ENCODE data around the gene CTXN1.

CTXN1 gene

DNA sequence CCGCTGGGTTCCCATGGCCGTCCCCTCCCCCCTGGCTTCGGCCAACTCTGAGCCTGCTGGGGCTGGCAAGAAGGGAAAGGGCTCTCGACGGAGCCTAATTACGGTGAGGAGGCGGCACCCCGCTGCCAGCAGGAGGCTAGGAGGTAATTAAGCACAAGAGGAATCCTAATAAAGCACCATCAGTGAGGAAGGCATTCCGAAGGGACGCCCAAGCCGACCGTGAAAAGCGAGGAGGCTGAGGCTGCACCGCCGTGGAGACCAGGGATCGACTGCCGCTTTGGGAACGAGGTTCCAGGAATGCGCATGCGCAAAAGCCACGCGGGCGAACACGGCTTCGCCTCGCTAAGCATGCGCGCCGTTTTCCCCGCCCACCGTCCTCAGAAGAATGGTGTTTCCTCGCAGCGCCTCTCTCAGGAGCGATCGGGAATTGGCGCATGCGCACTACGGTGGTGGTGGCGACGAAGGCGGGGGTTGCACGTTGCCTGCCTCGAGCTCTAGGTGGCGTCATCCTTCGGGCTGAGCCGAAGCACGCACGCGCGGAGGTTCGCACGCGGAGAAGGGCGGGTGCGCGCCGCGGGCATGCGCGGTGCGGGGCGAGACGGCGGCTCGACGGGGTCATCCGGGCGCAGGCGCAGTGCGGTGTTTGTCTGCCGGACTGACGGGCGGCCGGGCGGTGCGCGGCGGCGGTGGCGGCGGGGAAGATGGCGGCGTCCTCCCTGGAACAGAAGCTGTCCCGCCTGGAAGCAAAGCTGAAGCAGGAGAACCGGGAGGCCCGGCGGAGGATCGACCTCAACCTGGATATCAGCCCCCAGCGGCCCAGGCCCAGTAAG, 22.5 kb downstream of the CTXN1 start, which contains the start of gene MAP2K7 (continued):
- TF ChIP-seq ZNF843 (tag by site-specific recombination; IDR thresholded peaks at IDR 0.05), result no peak
- TF ChIP-seq, protein P1, sequence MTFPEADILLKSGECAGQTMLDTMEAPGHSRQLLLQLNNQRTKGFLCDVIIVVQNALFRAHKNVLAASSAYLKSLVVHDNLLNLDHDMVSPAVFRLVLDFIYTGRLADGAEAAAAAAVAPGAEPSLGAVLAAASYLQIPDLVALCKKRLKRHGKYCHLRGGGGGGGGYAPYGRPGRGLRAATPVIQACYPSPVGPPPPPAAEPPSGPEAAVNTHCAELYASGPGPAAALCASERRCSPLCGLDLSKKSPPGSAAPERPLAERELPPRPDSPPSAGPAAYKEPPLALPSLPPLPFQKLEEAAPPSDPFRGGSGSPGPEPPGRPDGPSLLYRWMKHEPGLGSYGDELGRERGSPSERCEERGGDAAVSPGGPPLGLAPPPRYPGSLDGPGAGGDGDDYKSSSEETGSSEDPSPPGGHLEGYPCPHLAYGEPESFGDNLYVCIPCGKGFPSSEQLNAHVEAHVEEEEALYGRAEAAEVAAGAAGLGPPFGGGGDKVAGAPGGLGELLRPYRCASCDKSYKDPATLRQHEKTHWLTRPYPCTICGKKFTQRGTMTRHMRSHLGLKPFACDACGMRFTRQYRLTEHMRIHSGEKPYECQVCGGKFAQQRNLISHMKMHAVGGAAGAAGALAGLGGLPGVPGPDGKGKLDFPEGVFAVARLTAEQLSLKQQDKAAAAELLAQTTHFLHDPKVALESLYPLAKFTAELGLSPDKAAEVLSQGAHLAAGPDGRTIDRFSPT (tag by site-specific recombination; IDR thresholded peaks at IDR 0.05), result no peak
- no peak for TF ChIP-seq ZNF530 (tag by site-specific recombination; IDR thresholded peaks at IDR 0.05; ENCODE audit: low read depth)
- TF ChIP-seq HOXC10 (CRISPR knock-in tag; IDR thresholded peaks at IDR 0.05), result no peak
- no peak for TF ChIP-seq ZNF157 (tag by site-specific recombination; IDR thresholded peaks at IDR 0.05)
- TF ChIP-seq, protein P2, sequence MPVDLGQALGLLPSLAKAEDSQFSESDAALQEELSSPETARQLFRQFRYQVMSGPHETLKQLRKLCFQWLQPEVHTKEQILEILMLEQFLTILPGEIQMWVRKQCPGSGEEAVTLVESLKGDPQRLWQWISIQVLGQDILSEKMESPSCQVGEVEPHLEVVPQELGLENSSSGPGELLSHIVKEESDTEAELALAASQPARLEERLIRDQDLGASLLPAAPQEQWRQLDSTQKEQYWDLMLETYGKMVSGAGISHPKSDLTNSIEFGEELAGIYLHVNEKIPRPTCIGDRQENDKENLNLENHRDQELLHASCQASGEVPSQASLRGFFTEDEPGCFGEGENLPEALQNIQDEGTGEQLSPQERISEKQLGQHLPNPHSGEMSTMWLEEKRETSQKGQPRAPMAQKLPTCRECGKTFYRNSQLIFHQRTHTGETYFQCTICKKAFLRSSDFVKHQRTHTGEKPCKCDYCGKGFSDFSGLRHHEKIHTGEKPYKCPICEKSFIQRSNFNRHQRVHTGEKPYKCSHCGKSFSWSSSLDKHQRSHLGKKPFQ (tag by site-specific recombination; IDR thresholded peaks at IDR 0.05), result no peak
- no peak for TF ChIP-seq ZNF830 (tag by site-specific recombination; IDR thresholded peaks at IDR 0.05; ENCODE audit: low read depth)
- 0 out of 2 replicates have a peak, but pooled peaks have one; percentile 25 for TF ChIP-seq KLF10 (tag by site-specific recombination; IDR thresholded peaks at IDR 0.05)
- TF ChIP-seq ZNF202 (tag by site-specific recombination; IDR thresholded peaks at IDR 0.05; ENCODE audit: borderline replicate concordance), result no peak
- no peak for TF ChIP-seq ZNF48 (tag by site-specific recombination; IDR thresholded peaks at IDR 0.05)
- no peak for TF ChIP-seq ZBTB1 (tag by site-specific recombination; IDR thresholded peaks at IDR 0.05)
- 0 out of 2 replicates have a peak, but pooled peaks have one; percentile 31 for TF ChIP-seq ZFP69B (tag by site-specific recombination; IDR thresholded peaks at IDR 0.05)
- TF ChIP-seq YY2 (tag by site-specific recombination; IDR thresholded peaks at IDR 0.05), result 0 out of 2 replicates have a peak, but pooled peaks have one; percentile 41
- no peak for TF ChIP-seq OSR2 (tag by site-specific recombination; IDR thresholded peaks at IDR 0.05)
- no peak for TF ChIP-seq ZNF596 (tag by site-specific recombination; IDR thresholded peaks at IDR 0.05)
- TF ChIP-seq ZSCAN16 (tag by site-specific recombination; IDR thresholded peaks at IDR 0.05), result no peak
- TF ChIP-seq, protein P3, sequence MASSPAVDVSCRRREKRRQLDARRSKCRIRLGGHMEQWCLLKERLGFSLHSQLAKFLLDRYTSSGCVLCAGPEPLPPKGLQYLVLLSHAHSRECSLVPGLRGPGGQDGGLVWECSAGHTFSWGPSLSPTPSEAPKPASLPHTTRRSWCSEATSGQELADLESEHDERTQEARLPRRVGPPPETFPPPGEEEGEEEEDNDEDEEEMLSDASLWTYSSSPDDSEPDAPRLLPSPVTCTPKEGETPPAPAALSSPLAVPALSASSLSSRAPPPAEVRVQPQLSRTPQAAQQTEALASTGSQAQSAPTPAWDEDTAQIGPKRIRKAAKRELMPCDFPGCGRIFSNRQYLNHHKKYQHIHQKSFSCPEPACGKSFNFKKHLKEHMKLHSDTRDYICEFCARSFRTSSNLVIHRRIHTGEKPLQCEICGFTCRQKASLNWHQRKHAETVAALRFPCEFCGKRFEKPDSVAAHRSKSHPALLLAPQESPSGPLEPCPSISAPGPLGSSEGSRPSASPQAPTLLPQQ (tag by site-specific recombination; IDR thresholded peaks at IDR 0.05), result peak; percentile 59
- TF ChIP-seq BCL11B (tag by site-specific recombination; IDR thresholded peaks at IDR 0.05; ENCODE audit: low read depth), result no peak
- no peak for TF ChIP-seq ZNF558 (tag by site-specific recombination; IDR thresholded peaks at IDR 0.05)
- TF ChIP-seq ZNF335 (tag by site-specific recombination; conservative IDR thresholded peaks at IDR 0.05), result peak; percentile 94
- TF ChIP-seq, protein P4, sequence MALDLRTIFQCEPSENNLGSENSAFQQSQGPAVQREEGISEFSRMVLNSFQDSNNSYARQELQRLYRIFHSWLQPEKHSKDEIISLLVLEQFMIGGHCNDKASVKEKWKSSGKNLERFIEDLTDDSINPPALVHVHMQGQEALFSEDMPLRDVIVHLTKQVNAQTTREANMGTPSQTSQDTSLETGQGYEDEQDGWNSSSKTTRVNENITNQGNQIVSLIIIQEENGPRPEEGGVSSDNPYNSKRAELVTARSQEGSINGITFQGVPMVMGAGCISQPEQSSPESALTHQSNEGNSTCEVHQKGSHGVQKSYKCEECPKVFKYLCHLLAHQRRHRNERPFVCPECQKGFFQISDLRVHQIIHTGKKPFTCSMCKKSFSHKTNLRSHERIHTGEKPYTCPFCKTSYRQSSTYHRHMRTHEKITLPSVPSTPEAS (tag by site-specific recombination; IDR thresholded peaks at IDR 0.05), result no peak
- no peak for TF ChIP-seq ZNF423 (tag by site-specific recombination; IDR thresholded peaks at IDR 0.05)
- no peak for TF ChIP-seq ZNF670 (tag by site-specific recombination; IDR thresholded peaks at IDR 0.05; ENCODE audit: low read depth)
- TF ChIP-seq, protein P5, sequence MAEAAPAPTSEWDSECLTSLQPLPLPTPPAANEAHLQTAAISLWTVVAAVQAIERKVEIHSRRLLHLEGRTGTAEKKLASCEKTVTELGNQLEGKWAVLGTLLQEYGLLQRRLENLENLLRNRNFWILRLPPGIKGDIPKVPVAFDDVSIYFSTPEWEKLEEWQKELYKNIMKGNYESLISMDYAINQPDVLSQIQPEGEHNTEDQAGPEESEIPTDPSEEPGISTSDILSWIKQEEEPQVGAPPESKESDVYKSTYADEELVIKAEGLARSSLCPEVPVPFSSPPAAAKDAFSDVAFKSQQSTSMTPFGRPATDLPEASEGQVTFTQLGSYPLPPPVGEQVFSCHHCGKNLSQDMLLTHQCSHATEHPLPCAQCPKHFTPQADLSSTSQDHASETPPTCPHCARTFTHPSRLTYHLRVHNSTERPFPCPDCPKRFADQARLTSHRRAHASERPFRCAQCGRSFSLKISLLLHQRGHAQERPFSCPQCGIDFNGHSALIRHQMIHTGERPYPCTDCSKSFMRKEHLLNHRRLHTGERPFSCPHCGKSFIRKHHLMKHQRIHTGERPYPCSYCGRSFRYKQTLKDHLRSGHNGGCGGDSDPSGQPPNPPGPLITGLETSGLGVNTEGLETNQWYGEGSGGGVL (tag by site-specific recombination; IDR thresholded peaks at IDR 0.05), result no peak
- TF ChIP-seq, protein P6, sequence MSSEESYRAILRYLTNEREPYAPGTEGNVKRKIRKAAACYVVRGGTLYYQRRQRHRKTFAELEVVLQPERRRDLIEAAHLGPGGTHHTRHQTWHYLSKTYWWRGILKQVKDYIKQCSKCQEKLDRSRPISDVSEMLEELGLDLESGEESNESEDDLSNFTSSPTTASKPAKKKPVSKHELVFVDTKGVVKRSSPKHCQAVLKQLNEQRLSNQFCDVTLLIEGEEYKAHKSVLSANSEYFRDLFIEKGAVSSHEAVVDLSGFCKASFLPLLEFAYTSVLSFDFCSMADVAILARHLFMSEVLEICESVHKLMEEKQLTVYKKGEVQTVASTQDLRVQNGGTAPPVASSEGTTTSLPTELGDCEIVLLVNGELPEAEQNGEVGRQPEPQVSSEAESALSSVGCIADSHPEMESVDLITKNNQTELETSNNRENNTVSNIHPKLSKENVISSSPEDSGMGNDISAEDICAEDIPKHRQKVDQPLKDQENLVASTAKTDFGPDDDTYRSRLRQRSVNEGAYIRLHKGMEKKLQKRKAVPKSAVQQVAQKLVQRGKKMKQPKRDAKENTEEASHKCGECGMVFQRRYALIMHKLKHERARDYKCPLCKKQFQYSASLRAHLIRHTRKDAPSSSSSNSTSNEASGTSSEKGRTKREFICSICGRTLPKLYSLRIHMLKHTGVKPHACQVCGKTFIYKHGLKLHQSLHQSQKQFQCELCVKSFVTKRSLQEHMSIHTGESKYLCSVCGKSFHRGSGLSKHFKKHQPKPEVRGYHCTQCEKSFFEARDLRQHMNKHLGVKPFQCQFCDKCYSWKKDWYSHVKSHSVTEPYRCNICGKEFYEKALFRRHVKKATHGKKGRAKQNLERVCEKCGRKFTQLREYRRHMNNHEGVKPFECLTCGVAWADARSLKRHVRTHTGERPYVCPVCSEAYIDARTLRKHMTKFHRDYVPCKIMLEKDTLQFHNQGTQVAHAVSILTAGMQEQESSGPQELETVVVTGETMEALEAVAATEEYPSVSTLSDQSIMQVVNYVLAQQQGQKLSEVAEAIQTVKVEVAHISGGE (tag by site-specific recombination; conservative IDR thresholded peaks at IDR 0.05; ENCODE audit: low read depth), result no peak
- no peak for TF ChIP-seq ZNF121 (tag by site-specific recombination; IDR thresholded peaks at IDR 0.05)
- no peak for TF ChIP-seq ZNF133 (tag by site-specific recombination; IDR thresholded peaks at IDR 0.05)
- TF ChIP-seq RBAK (tag by site-specific recombination; IDR thresholded peaks at IDR 0.05), result no peak
